Esophagus squamous epithelium (tissue), 5 donors: ENCODE data around the gene TRMU. TPM values are rescaled to one million over a fixed set of nuclear protein-coding genes. Genes with fewer than 3 reads are reported as not detected.

ENCODE experiments used
- DNase-seq: peaks from one replicate; lab custom pipeline; 2025; lab: John Stamatoyannopoulos, UW
- H3K27ac ChIP-seq, 4 donors: fragments of 200-600 bp; sonication (generic); one replicate each; pipeline ENCODE4 v1.5.1; 2016 to 2019; ENCODE audit warnings: mild to moderate bottlenecking in 1 of 4
- H3K27me3 ChIP-seq, 4 donors: fragments of 200-600 bp; sonication (generic); 1 replicate in 3 of 4; 2 replicates in 1 of 4; pipeline versions ENCODE4 v1.5.1 to v1.6.0; 2017 to 2021; ENCODE audit warnings: antibody characterized with exemption in 1 of 4
- H3K36me3 ChIP-seq, 3 donors: fragments of 200-600 bp; sonication (generic); one replicate each; pipeline ENCODE4 v1.5.1; 2016 to 2019
- H3K4me1 ChIP-seq, 3 donors: fragments of 200-600 bp; sonication (generic); one replicate each; pipeline ENCODE4 v1.5.1; 2017 to 2019
- H3K4me3 ChIP-seq, 4 donors: fragments of 200-600 bp; sonication (generic); 1 replicate in 3 of 4; 2 replicates in 1 of 4; pipeline ENCODE4 v1.5.1; 2016 to 2019; ENCODE audit warnings: mild to moderate bottlenecking in 2 of 4, moderate library complexity in 1 of 4
- H3K9me3 ChIP-seq, 3 donors: fragments of 200-600 bp; sonication (generic); one replicate each; pipeline ENCODE4 v1.5.1; 2016 to 2019
- CTCF ChIP-seq, 6 experiments: fragments of 450-650 bp in 4 of 6; fragments of 200-600 bp in 2 of 6; sonication (generic) in 2 of 6; IDR thresholded peaks; one replicate each; pipeline ENCODE4 v1.5.1; 2016 to 2019; ENCODE audit warnings: antibody characterized with exemption in 6 of 6, mild to moderate bottlenecking in 4 of 6, moderate library complexity in 4 of 6
- POLR2A ChIP-seq, 4 donors: fragments of 450-650 bp; IDR thresholded peaks; one replicate each; pipeline ENCODE4 v1.6.1; 2017; ENCODE audit warnings: antibody characterized with exemption in 4 of 4, mild to moderate bottlenecking in 4 of 4, moderate library complexity in 3 of 4
- WGBS, 2 donors: methylation state at CpG; one replicate each; pipeline ENCODE4 v1.1.5; 2018; 5-methylcytosine and 5-hydroxymethylcytosine counted together
- intact Hi-C: fragments of 100-400 bp; cut with DNase I; formaldehyde crosslinking; loops from one replicate; pipeline ENCODE4 v1.15.0; 2022
- total RNA-seq, 4 donors: library from RNA; depleted of rRNA; stranded (reverse); fragments of >200 nt; gene quantifications; one replicate each; pipeline ENCODE4 v1.1.0, GENCODE V29; 2016
- donor health status: DM: yes; HTN: yes; CAD: no.

TRMU gene
- total RNA-seq, 4 donors from 2014 or later = 17.7 to 43.1 (median 32.5) TPM

- H3K9me3 ChIP-seq = peaks cover 0 to 7% (median 0%) of the 10 kb centered on the region in 3 donors
- peaks cover 14 to 38% (median 20%) of the 10 kb centered on the region in 3 donors for H3K4me1 ChIP-seq
- 67 to 86% methylated on average over 3 of the region's 3 CpGs for WGBS, 2 donors
- no peaks in the 10 kb centered on the region for H3K27me3 ChIP-seq
- H3K36me3 ChIP-seq = peaks cover 4 to 63% (median 8%) of the 10 kb centered on the region in 3 donors
- H3K4me3 ChIP-seq = no peak overlapping the region
- no peak for DNase-seq
- H3K27ac ChIP-seq = peak overlapping the region in 1 of 4 donors; percentile 49
- intact Hi-C loops = no loop called here
- TF ChIP-seq CTCF (IDR thresholded peaks at IDR 0.05) (no peak), POLR2A (IDR thresholded peaks at IDR 0.05) (no peak)
Measured at GRCh38 chr22:46292173-46292572, 43.3 kb upstream of the TRMU start.

GRCh38 chr22:46292732-46293131 is 42.8 kb upstream of the TRMU start:
- Histone ChIP-seq H3K9me3 (peaks cover 0 to 7% (median 0%) of the 10 kb centered on the region in 3 donors), H3K36me3 (peaks cover 4 to 58% (median 8%) of the 10 kb centered on the region in 3 donors), H3K27ac (peak overlapping the region in 2 of 4 donors; percentile 39 to 49), H3K4me3 (no peak overlapping the region), H3K27me3 (no peaks in the 10 kb centered on the region), H3K4me1 (peaks cover 16 to 38% (median 18%) of the 10 kb centered on the region in 3 donors)
- TF ChIP-seq POLR2A (IDR thresholded peaks at IDR 0.05) (no peak), CTCF (IDR thresholded peaks at IDR 0.05) (no peak)
- no peak for DNase-seq
- WGBS, 2 donors = 91 to 94% methylated on average over 4 to 8 of the region's 14 CpGs
- intact Hi-C loops = no loop called here

- peak overlapping the region in 2 of 4 donors; percentile 39 to 71 for H3K27ac ChIP-seq
- H3K4me1 ChIP-seq = peaks cover 14 to 34% (median 16%) of the 10 kb centered on the region in 3 donors
- TF ChIP-seq POLR2A (IDR thresholded peaks at IDR 0.05) (peak in 1 of 4 donors; percentile 32), CTCF (IDR thresholded peaks at IDR 0.05) (no peak)
- intact Hi-C loops = no loop called here
- H3K9me3 ChIP-seq = peaks cover 0 to 7% (median 0%) of the 10 kb centered on the region in 3 donors
- no peak overlapping the region for H3K4me3 ChIP-seq
- WGBS, 2 donors = 71 to 74% methylated on average over 1 to 10 of the region's 11 CpGs
- no peak for DNase-seq
- no peaks in the 10 kb centered on the region for H3K27me3 ChIP-seq
- peaks cover 4 to 48% (median 8%) of the 10 kb centered on the region in 3 donors for H3K36me3 ChIP-seq
Measured at GRCh38 chr22:46293577-46294260, 41.8 kb upstream of the TRMU start.

- DNase-seq = no peak
- TF ChIP-seq CTCF (IDR thresholded peaks at IDR 0.05) = no peak
- peaks cover 4 to 39% (median 8%) of the 10 kb centered on the region in 3 donors for H3K36me3 ChIP-seq
- peaks cover 14 to 30% (median 16%) of the 10 kb centered on the region in 3 donors for H3K4me1 ChIP-seq
- no peak overlapping the region for H3K27ac ChIP-seq
- H3K4me3 ChIP-seq = no peak overlapping the region
- peaks cover 0 to 7% (median 0%) of the 10 kb centered on the region in 3 donors for H3K9me3 ChIP-seq
- 78 to 94% methylated on average over 2 of the region's 2 CpGs for WGBS, 2 donors
- intact Hi-C loops = no loop called here
- no peaks in the 10 kb centered on the region for H3K27me3 ChIP-seq
Measured at GRCh38 chr22:46294784-46295183, 40.7 kb upstream of the TRMU start.

GRCh38 chr22:46295277-46295971 is 40.1 kb upstream of the TRMU start:
- intact Hi-C loops = no loop called here
- H3K27me3 ChIP-seq = no peaks in the 10 kb centered on the region
- H3K4me3 ChIP-seq = peak overlapping the region in 3 of 4 donors; percentile 55 to 63 (median 63)
- TF ChIP-seq CTCF (IDR thresholded peaks at IDR 0.05) (no peak), POLR2A (IDR thresholded peaks at IDR 0.05) (no peak)
- H3K9me3 ChIP-seq = peaks cover 0 to 7% (median 0%) of the 10 kb centered on the region in 3 donors
- peaks cover 4 to 33% (median 8%) of the 10 kb centered on the region in 3 donors for H3K36me3 ChIP-seq
- 73 to 76% methylated on average over 4 of the region's 4 CpGs for WGBS, 2 donors
- DNase-seq = no peak
- peak overlapping the region; percentile 84 to 95 (median 88) for H3K27ac ChIP-seq
- H3K4me1 ChIP-seq = peaks cover 14 to 30% (median 16%) of the 10 kb centered on the region in 3 donors
